GM19035 (cell line): ENCODE data around the gene TMEM53.

Source experiments
- ATAC-seq: cut with Tn5 transposase; IDR thresholded peaks from one replicate; pipeline ENCODE4 v1.9.1; 2021; ENCODE audit not compliant: unreplicated experiment

The TMEM53 gene

DNA sequence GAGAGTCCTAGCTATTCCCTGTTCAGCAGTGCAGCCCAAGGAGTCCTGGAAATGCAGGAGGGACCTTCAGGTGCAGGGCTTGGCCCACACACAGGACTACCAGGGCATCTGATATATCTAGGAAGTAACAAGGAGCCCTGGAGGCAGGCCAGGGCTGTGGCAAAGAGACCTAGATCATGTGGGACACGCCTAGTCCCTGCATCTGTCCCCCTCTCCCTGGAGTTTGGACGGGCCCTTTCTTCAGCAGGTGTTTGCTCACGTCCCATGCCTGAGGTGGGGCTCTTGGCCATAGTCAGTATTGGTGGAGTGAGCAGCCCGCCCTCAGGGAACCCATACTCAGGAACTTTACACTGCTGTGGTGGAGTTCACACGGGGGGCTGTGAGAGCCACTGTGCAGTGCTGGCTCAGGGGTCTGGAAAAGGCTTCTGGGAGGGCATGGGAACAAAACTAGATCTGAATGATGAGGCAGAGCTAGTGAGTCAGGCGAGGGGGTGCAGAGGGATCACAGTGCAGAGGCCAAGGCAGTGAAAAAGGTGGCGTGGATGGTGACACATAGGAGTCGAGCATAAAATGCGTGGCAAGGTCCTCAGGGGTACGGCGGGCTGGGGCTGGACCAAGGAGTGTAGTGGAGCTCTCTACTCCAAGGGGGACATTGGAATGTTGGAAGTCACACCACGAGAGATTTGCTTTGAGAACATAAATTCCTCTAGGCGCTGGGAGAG, 25.6 kb downstream of the TMEM53 start:
- ATAC-seq: no peak

DNA sequence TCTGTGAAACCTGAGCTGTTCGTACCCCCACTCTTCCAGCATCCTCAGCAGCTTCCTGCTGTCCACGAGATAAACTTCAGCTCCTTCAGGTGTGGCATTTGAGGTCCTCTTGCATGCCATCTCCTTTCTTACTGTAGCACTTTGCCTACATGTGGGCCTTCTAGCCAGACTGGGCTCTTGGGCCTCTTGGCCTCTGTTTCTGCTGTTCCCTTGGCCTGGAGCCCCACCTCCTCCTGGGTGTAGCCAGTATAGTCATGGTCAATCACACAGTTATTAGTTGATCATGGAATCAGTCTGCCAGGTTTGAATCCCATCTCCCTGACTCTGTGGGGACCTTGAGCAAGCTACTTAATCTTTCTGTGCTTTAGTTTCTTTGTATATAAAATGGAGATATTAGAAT, 26.4 kb downstream of the TMEM53 start:
- ATAC-seq: no peak

GRCh38 chr1:44646261-44647110, 27.8 kb downstream of the TMEM53 start:
- ATAC-seq: no peak

- no peak for ATAC-seq
Observed at GRCh38 chr1:44645476-44646244, 28.6 kb downstream of the TMEM53 start.

GRCh38 chr1:44644806-44645205, 29.5 kb downstream of the TMEM53 start:
- ATAC-seq: no peak

DNA sequence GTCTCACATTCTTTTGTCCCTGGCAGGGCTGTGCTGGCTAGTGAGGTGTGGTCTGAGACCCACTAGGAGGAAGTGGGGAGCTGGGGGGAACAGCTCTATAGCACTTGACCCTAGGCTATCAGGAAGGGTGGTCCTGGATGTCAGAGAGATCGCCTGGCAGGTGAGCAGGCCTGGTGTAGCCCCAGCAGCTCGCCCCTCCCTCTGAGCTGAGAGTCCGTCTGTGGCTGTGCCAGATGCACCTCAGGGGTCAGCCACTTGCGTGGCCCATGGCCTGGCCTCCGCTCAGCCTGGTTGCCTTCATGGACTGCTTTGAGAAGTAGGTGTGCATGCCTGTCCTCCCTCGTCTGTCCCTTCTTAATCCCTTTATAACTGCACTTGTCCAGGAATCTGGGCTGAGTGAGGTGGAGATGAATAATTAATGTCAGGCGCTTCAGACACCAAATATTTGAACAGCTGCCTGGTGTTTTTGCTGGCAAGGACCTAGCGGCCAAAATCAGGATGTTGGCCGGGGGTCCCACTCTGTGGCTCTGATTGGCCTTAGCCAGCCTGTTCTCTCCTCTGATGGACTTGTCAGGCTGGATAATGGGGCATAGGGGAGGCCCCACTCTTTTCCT, 30.5 kb downstream of the TMEM53 start:
- no peak for ATAC-seq

DNA sequence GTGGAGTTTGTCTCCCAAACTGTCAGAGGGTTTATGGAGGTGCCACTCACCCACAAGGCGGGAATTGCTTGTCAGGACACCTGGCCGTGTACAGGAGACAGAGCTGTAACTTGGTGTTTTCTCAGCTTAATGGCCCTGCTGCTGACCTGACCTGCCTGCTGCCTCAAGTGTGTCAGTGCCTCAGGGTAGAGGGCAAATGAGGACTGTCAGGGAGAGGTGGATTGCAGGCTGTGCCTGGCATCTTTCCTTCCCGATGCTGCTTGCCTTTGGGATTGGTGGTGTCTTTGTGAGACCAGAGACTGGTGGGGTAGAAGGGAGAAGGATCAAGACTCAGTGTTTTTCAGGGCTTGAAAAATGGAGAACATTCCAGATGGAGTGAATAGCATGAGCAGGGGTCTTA, 31.4 kb downstream of the TMEM53 start:
- ATAC-seq: no peak

- ATAC-seq: no peak
Observed at GRCh38 chr1:44642255-44642654, 32.0 kb downstream of the TMEM53 start.

- ATAC-seq: no peak
Observed at GRCh38 chr1:44641126-44642102, 32.9 kb downstream of the TMEM53 start.

- ATAC-seq: no peak
Observed at GRCh38 chr1:44640200-44640853, 34.0 kb downstream of the TMEM53 start.

GRCh38 chr1:44637702-44638411, 36.4 kb downstream of the TMEM53 start:
- ATAC-seq: no peak

- ATAC-seq: no peak
Observed at GRCh38 chr1:44636688-44637598, 37.3 kb downstream of the TMEM53 start.

DNA sequence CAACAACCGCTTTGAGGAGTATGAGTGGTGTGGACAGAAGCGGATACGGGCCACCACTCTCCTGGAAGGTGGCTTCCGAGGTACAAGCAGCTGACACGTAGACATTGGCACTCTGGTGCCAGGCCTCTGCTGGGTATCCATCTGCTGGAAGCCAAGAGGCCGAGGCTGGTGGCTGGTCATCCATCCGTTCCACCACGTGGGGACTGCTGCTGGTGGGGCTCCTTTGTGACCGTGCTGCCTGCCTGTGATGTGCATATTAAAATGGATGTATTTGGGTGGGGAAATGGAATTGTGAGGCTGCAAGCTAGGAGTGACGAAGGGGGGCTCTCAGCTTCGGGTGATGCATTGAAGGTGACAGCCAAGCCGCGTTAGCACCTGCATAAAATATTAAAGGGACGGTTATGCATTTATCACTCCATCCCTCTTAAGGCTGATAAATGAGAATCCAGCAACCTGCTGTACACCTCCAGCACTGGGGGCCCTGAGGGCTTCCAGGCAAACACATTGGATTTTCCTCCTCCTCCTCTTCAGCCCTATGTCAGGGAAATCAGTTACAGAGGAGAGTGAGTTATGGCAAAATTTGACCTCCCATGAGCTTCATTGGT, 38.1 kb downstream of the TMEM53 start:
- no peak for ATAC-seq

DNA sequence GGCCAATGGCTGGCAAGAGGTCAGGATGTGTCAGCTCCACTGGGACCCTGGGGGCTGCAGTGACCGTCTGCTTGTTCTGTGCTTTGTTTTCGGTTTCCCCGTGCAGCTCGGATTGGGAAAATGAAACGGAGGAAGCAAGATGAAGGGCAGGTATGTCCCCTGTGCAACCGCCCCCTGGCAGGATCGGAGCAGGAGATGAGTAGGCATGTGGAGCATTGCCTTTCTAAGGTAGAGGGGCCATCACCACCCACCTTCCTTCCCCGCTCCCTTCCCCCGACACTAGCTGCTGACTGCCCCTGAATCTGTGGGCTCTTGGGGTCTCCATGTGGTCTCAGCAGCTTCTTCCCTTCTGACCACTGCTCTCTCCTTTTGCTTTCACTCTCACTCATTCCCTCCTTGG, 38.8 kb downstream of the TMEM53 start:
- no peak for ATAC-seq

DNA sequence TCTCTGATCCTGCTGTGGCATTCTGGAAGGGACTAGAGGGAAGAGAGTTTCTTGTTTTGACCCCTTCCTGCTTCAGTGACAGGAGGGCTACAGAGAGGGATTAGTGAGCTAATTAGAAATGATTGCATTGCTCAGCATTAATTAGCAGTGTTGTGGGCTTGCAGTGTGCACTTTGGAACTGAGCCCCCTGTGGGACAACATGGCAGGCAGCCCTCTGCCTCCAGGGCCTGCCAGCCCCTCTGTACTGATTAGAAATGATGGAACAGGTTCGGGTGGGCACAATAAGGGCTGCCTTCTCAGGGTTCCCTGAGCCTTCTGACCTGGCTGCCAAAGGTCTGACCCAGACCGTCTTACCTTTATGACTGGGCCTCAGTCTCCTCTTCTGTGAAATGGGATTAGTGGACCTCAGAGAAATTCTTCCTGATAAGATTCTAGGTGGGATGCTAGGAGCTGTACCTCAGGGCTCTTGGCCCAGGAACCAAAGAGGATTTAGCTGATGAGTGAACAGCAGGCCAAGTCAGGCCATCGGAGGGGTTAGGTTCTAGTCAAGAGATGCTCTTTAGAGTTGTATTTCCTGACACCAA, 39.6 kb downstream of the TMEM53 start:
- ATAC-seq: no peak

- ATAC-seq: no peak
Observed at GRCh38 chr1:44632598-44632997, 41.7 kb downstream of the TMEM53 start.
